ENCODE measurements around the gene PSME1. TPM values are rescaled to one million over a fixed set of nuclear protein-coding genes. Genes with fewer than 3 reads are reported as not detected.

Gene PSME1
- total and polyA plus RNA-seq, 2 of the 13 experiments (the other 11 are each of a cell fraction or from before 2014, with no cell fraction given) = 159 to 608 TPM

GRCh38 chr14:24146978-24147760 lies 11.2 kb downstream of the PSME1 start, which contains the start of gene RNF31 (continued):
- 0 out of 2 replicates have a peak, but pooled peaks have one; percentile 52 for TF ChIP-seq ZNF276 (CRISPR knock-in tag; IDR thresholded peaks at IDR 0.05; ENCODE audit: low read depth)
- TF ChIP-seq ZSCAN12 (CRISPR knock-in tag; IDR thresholded peaks at IDR 0.05) = peak; percentile 96; the same call in 1 of the 2 replicates
- no peak for TF ChIP-seq HDAC1 (CRISPR knock-in tag; IDR thresholded peaks at IDR 0.05)
- TF ChIP-seq SRF (IDR thresholded peaks at IDR 0.05; ENCODE audit: low read depth, low read length) = peak; percentile 63; the same call in 1 of the 2 replicates
- TF ChIP-seq CAMTA2 (CRISPR knock-in tag; IDR thresholded peaks at IDR 0.05; ENCODE audit: borderline replicate concordance) = 0 out of 2 replicates have a peak, but pooled peaks have one; percentile 2
- peak; percentile 63; the same call in 1 of the 2 replicates for TF ChIP-seq ZNF138 (CRISPR knock-in tag; IDR thresholded peaks at IDR 0.05; ENCODE audit: low read depth)
- TF ChIP-seq MTF1 (CRISPR knock-in tag; IDR thresholded peaks at IDR 0.05) = no peak
- TF ChIP-seq ZNF333 (CRISPR knock-in tag; IDR thresholded peaks at IDR 0.05; ENCODE audit: borderline replicate concordance) = peak; percentile 87; the same call in 1 of the 2 replicates
- TF ChIP-seq NKX3-1 (CRISPR knock-in tag; IDR thresholded peaks at IDR 0.05) = peak; percentile 56
- TF ChIP-seq ZBTB1 (CRISPR knock-in tag; IDR thresholded peaks at IDR 0.05; ENCODE audit: borderline replicate concordance) = no peak
- peak; percentile 30; the same call in 1 of the 2 replicates for TF ChIP-seq RFX3 (CRISPR knock-in tag; IDR thresholded peaks at IDR 0.05)
- 0 out of 2 replicates have a peak, but pooled peaks have one; percentile 58 for TF ChIP-seq ZNF720 (CRISPR knock-in tag; IDR thresholded peaks at IDR 0.05)
- TF ChIP-seq HCFC1 (IDR thresholded peaks at IDR 0.05; ENCODE audit: low read depth, low read length) = peak; percentile 6; the same call in 1 of the 2 replicates
- peak; percentile 26 for TF ChIP-seq PHF5A (CRISPR knock-in tag; IDR thresholded peaks at IDR 0.05; ENCODE audit: low read depth, unreplicated experiment)
- TF ChIP-seq KIAA2018 (CRISPR knock-in tag; IDR thresholded peaks at IDR 0.05; ENCODE audit: borderline replicate concordance) = no peak; the same call in 1 of the 2 replicates
- TF ChIP-seq ZBTB33 (CRISPR knock-in tag; IDR thresholded peaks at IDR 0.05) = no peak; the same call in 1 of the 2 replicates
- TF ChIP-seq ZNF225 (CRISPR knock-in tag; IDR thresholded peaks at IDR 0.05) = peak; percentile 51; the same call in 1 of the 2 replicates

All from HepG2 (cell line).